ENCODE measurements around the gene ZDHHC14. TPM values are rescaled to one million over a fixed set of nuclear protein-coding genes. Genes with fewer than 3 reads are reported as not detected.

The ZDHHC14 gene
- total and polyA plus RNA-seq, 2 of the 8 experiments (the other 6 are each of a cell fraction or from before 2014, with no cell fraction given): 2.9 to 5.3 TPM

DNA sequence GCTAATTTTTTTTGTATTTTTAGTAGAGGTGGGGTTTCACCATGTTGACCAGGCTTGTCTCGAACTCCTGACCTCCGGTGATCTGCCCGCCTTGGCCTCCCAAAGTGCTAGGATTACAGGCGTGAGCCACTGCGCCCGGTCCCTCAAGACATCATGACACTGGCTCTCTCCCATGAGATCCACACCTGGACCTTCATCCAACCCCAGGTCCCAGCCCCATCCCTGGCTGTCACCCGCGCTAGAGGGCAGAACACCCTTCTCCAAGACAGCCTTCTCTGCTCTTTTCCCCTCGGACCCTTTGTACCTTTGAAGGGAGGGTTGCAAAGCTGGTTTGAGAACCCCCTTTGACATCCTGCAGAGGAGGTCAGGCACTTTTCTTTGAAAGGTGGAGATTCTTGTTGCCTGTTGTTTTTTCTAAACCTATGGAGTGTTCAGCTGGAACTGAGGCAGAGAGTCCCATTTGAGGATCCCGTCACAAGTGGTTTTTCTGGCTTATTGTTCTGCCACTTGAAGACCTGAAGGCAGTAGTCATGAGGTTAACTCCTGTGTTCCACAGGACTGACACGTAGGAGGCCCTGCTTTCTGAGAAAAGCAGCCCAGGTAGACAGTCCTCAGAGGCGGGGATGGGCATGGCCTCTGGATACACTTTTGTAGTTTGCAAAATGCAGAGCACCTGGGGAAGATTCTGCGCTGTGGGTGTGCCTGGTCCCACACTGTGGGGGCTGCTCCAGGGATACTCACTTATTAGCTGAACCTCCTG, 270.9 kb downstream of the ZDHHC14 start:
- H3K79me1 ChIP-seq (ENCODE audit: low read depth, low read length): no peaks in the 10 kb centered on the region
- H3K23ac ChIP-seq (ENCODE audit: insufficient read length): no peak overlapping the region
- H2BK12ac ChIP-seq (ENCODE audit: low read depth, low read length): no peak overlapping the region
- no peaks in the 10 kb centered on the region for H4K20me1 ChIP-seq (replicated peaks in 1 of 2; ENCODE audit: control insufficient read depth in 1 of 2, insufficient read depth in 2 of 2, low read length in 2 of 2)
- no peak overlapping the region for H3K14ac ChIP-seq (ENCODE audit: insufficient read length)
- no peak for FAIRE-seq
- H3K9me3 ChIP-seq (ENCODE audit: insufficient read depth in 2 of 2, low read depth in 1 of 2, low read length in 1 of 2): no peaks in the 10 kb centered on the region
- 84% methylated on average over 13 of the region's 13 CpGs; no CpG with 5 or more reads in 1 of the 2 experiments for WGBS, 2 experiments (ENCODE audit: extremely low coverage in 1 of 2, insufficient coverage in 1 of 2, insufficient read length in 1 of 2, insufficient replicate concordance in 2 of 2, low coverage in 1 of 2, low lambda C conversion rate in 2 of 2, missing lambda C conversion rate in 1 of 2)
- H3K56ac ChIP-seq (replicated peaks; ENCODE audit: insufficient read length, low read depth, low read length): no peak overlapping the region
- ChIA-PET POLR2A (ENCODE audit: partially characterized antibody) (no interaction called here), CTCF (ENCODE audit: partially characterized antibody) (interaction anchor here (1.1 kb wide), 1 partner anchor 14 kb away, joined by 3 read pairs; no protein-coding TSS in a partner anchor)
- H2BK120ac ChIP-seq (replicated peaks; ENCODE audit: low read depth, low read length): no peak overlapping the region
- H3K18ac ChIP-seq (ENCODE audit: extremely low read depth, low read length): no peak overlapping the region
- H4K5ac ChIP-seq (ENCODE audit: insufficient read length, low read depth, low read length): no peak overlapping the region
- no peak overlapping the region for H4K8ac ChIP-seq (ENCODE audit: extremely low read depth, insufficient read depth, low read length)
- H3K27ac ChIP-seq (ENCODE audit: low read depth, low read length): no peak overlapping the region
- no peak overlapping the region for H3K4me3 ChIP-seq (ENCODE audit: extremely low read depth in 1 of 4, insufficient read depth in 2 of 4, low read depth in 3 of 4, low read length in 4 of 4)
- no peak overlapping the region; the same call in 1 of the 2 replicates for H2BK15ac ChIP-seq (ENCODE audit: low read length)
- TF ChIP-seq ASH2L (IDR thresholded peaks at IDR 0.05; ENCODE audit: low read length) (no peak), FOSL1 (IDR thresholded peaks at IDR 0.05; ENCODE audit: insufficient read depth, low read depth, low read length) (no peak)
- H3K4ac ChIP-seq (replicated peaks; ENCODE audit: insufficient read length, low read depth, low read length): no peak overlapping the region
- no peak overlapping the region for H3K9ac ChIP-seq (replicated peaks in 1 of 4; ENCODE audit: extremely low read depth in 1 of 4, low read depth in 3 of 4, low read length in 3 of 4)
- H4K91ac ChIP-seq (replicated peaks; ENCODE audit: insufficient read length, low read length): no peak overlapping the region
- no peak overlapping the region for H2BK5ac ChIP-seq (ENCODE audit: low read depth, low read length)
- H3K4me1 ChIP-seq (replicated peaks in 1 of 4; ENCODE audit: control insufficient read depth in 3 of 4, insufficient read depth in 4 of 4, low read length in 3 of 4): no peaks in the 10 kb centered on the region; a peak in 2 of 7 replicates
- H3K4me2 ChIP-seq (ENCODE audit: insufficient read depth in 1 of 2, low read depth in 2 of 2, low read length in 2 of 2): no peak overlapping the region
- H3K27me3 ChIP-seq (replicated peaks in 1 of 4; ENCODE audit: control insufficient read depth in 3 of 4, extremely low read depth in 1 of 4, insufficient read depth in 3 of 4, low read length in 3 of 4): no peaks in the 10 kb centered on the region
- no peak overlapping the region for H2AK5ac ChIP-seq (ENCODE audit: low read depth, low read length)
- H2AFZ ChIP-seq (ENCODE audit: low read length): no peak overlapping the region
- DNase-seq (ENCODE audit: low read depth in 1 of 2, low spot score in 2 of 2): no peak
- no peaks in the 10 kb centered on the region for H3K36me3 ChIP-seq (ENCODE audit: control insufficient read depth in 2 of 4, insufficient read depth in 4 of 4, low read length in 3 of 4)
- H2BK20ac ChIP-seq (ENCODE audit: low read length): no peak overlapping the region
- H3K23me2 ChIP-seq (ENCODE audit: low read depth, low read length): no peaks in the 10 kb centered on the region
- no peaks in the 10 kb centered on the region for H3K79me2 ChIP-seq (ENCODE audit: control insufficient read depth in 1 of 2, insufficient read depth in 2 of 2, low read length in 2 of 2)
